HepG2 (cell line): ENCODE results near the gene PAEP. TPM values are rescaled to one million over a fixed set of nuclear protein-coding genes. Genes with fewer than 3 reads are reported as not detected.

ENCODE experiments used
- ATAC-seq: fragments of 200-7000 bp; cut with Tn5 transposase; 3 replicates; pipeline ENCODE4 v1.9.1; 2020; ENCODE audit warnings: mild to moderate bottlenecking, moderate library complexity
- BruUV-seq: library from RNA; stranded (reverse); fragments of 400-500 nt; replicated peaks from 2 replicates; lab custom pipeline; 2021; lab: Mats Ljungman, UMichigan
- CTCF ChIA-PET: fragments of 300-600 bp; formaldehyde crosslinking; extraction: SDS; loops from one replicate; lab custom pipeline; 2021; ENCODE audit warnings: low total read pairs, inconsistent platforms, low intra/inter-chr PET ratio; lab: Yijun Ruan, JAX
- POLR2A ChIA-PET: fragments of 350-600 bp; sonication (Branson Sonifier 250); formaldehyde crosslinking; loops from one replicate; lab custom pipeline; 2020; ENCODE audit warnings: antibody characterized with exemption, inconsistent platforms; lab: Yijun Ruan, JAX
- DNase-seq: peaks from one replicate; pipeline ENCODE4 v3.0.0-alpha.2; 2015; ENCODE audit warnings: low spot score
- FAIRE-seq: peaks from 3 replicates; lab custom pipeline; 2011; peaks lifted over from hg19 to GRCh38; lab: Jason Lieb, UNC
- H2AFZ ChIP-seq: one replicate; pipeline ENCODE4 v1.6.1; 2011; ENCODE audit warnings: low read length, inconsistent platforms
- H3K27ac ChIP-seq: fragments of 300-600 bp; 3 replicates; pipeline ENCODE4 v1.8.0; 2011; ENCODE audit warnings: mixed run types, mild to moderate bottlenecking, mixed read lengths, low read length, inconsistent platforms; ENCODE audit not compliant: insufficient read depth; ENCODE audit errors: extremely low read length
- H3K27me3 ChIP-seq, 2 experiments: fragments of 200-600 bp in 1 of 2; 2 replicates in 1 of 2; 3 replicates in 1 of 2; pipeline versions ENCODE4 v1.6.0 to v1.8.0; 2011; ENCODE audit warnings: low read length in 2 of 2, mild to moderate bottlenecking in 2 of 2, moderate library complexity in 2 of 2, inconsistent platforms in 1 of 2; ENCODE audit not compliant: insufficient read depth in 2 of 2, control insufficient read depth in 1 of 2
- H3K36me3 ChIP-seq, 2 experiments: fragments of 200-600 bp in 1 of 2; replicated peaks in 1 of 2; 2 replicates in 1 of 2; 3 replicates in 1 of 2; pipeline versions ENCODE4 v1.5.1 to v1.8.0; 2011; ENCODE audit warnings: low read length in 2 of 2, inconsistent platforms in 1 of 2; ENCODE audit not compliant: insufficient read depth in 2 of 2, control insufficient read depth in 1 of 2
- H3K4me1 ChIP-seq: 2 replicates; pipeline ENCODE4 v1.5.1; 2012; ENCODE audit warnings: low read length, inconsistent platforms; ENCODE audit not compliant: insufficient read depth
- H3K4me2 ChIP-seq: 2 replicates; pipeline ENCODE4 v1.6.0; 2011; ENCODE audit warnings: low read depth, low read length, inconsistent platforms
- H3K4me3 ChIP-seq, 3 experiments: fragments of 200-600 bp in 1 of 3; sonication (generic), shearing (Covaris generic) in 1 of 3; replicated peaks in 1 of 3; 2 replicates each; pipeline ENCODE4 v1.5.1; 2011 to 2016; ENCODE audit warnings: low read length in 3 of 3, inconsistent platforms in 2 of 3, low read depth in 2 of 3, mild to moderate bottlenecking in 2 of 3, control low read depth in 1 of 3, mixed read lengths in 1 of 3; ENCODE audit not compliant: insufficient read depth in 1 of 3
- H3K79me2 ChIP-seq: one replicate; pipeline ENCODE4 v1.6.1; 2011; ENCODE audit warnings: low read length, inconsistent platforms; ENCODE audit not compliant: insufficient read depth
- H3K9ac ChIP-seq: 2 replicates; pipeline ENCODE4 v1.6.0; 2011; ENCODE audit warnings: mild to moderate bottlenecking, low read depth, low read length, inconsistent platforms; ENCODE audit not compliant: insufficient read depth
- H3K9me3 ChIP-seq: 2 replicates; pipeline ENCODE4 v1.5.1; 2012; ENCODE audit warnings: mild to moderate bottlenecking, low read length
- H4K20me1 ChIP-seq: 2 replicates; pipeline ENCODE4 v1.6.0; 2011; ENCODE audit warnings: inconsistent platforms, mild to moderate bottlenecking, low read length, moderate library complexity; ENCODE audit not compliant: insufficient read depth
- EED ChIP-seq: sonication (generic); formaldehyde crosslinking; IDR thresholded peaks from 2 replicates; pipeline ENCODE4 v1.5.0; 2020; ENCODE audit warnings: mild to moderate bottlenecking, missing genetic modification reagents
- FIP1L1 ChIP-seq: fragments of 200-400 bp; formaldehyde crosslinking; IDR thresholded peaks from 2 replicates; pipeline ENCODE4 v1.6.1; 2018; ENCODE audit warnings: low read depth, mild to moderate bottlenecking, low read length, moderate library complexity, borderline replicate concordance; ENCODE audit not compliant: insufficient read depth
- FOXM1 ChIP-seq: sonication (generic); formaldehyde crosslinking; IDR thresholded peaks from 2 replicates; pipeline ENCODE4 v1.5.0; 2020; ENCODE audit warnings: missing genetic modification reagents
- NR1H2 ChIP-seq: sonication (generic); formaldehyde crosslinking; IDR thresholded peaks from 2 replicates; pipeline ENCODE4 v1.8.1; 2022; ENCODE audit warnings: low read depth, missing genetic modification reagents, borderline replicate concordance
- NR2C2 ChIP-seq: sonication (generic); formaldehyde crosslinking; IDR thresholded peaks from 2 replicates; pipeline ENCODE4 v1.4.0; 2020; ENCODE audit warnings: missing genetic modification reagents, mild to moderate bottlenecking, moderate library complexity, borderline replicate concordance
- NR2F1 ChIP-seq, 2 experiments: fragments of 450-650 bp in 1 of 2; formaldehyde crosslinking in 1 of 2; IDR thresholded peaks; 2 replicates each; pipeline versions ENCODE4 v1.5.0 to v1.6.1; 2016 to 2020; ENCODE audit warnings: mild to moderate bottlenecking in 1 of 2, missing compliant biosample characterization in 1 of 2, missing genetic modification reagents in 1 of 2, moderate library complexity in 1 of 2
- POGZ ChIP-seq: sonication (generic); formaldehyde crosslinking; IDR thresholded peaks from 2 replicates; pipeline ENCODE4 v1.4.0; 2020; ENCODE audit warnings: mild to moderate bottlenecking, missing genetic modification reagents
- PRDM10 ChIP-seq: sonication (generic); formaldehyde crosslinking; IDR thresholded peaks from 2 replicates; pipeline ENCODE4 v1.4.0; 2020; ENCODE audit warnings: low read depth, missing genetic modification reagents
- SP4 ChIP-seq: sonication (generic); formaldehyde crosslinking; IDR thresholded peaks from 2 replicates; pipeline ENCODE4 v1.8.1; 2023; ENCODE audit warnings: mild to moderate bottlenecking, missing genetic modification reagents
- U2AF2 ChIP-seq: fragments of 200-400 bp; formaldehyde crosslinking; IDR thresholded peaks from 2 replicates; pipeline ENCODE4 v1.6.1; 2017; ENCODE audit warnings: low read depth, mild to moderate bottlenecking, low read length
- WGBS: methylation state at CpG from one replicate; pipeline ENCODE4 v1.1.6; 2017; ENCODE audit warnings: low lambda C conversion rate; 5-methylcytosine and 5-hydroxymethylcytosine counted together
- in situ Hi-C: cut with HindIII; loops from 2 replicates; pipeline ENCODE4 v1.10.0; 2017; ENCODE audit warnings: low pct_unique_long_range_greater_than_20kb; ENCODE audit not compliant: extremely low pct_ligation_motif_present
- intact Hi-C: fragments of 100-400 bp; cut with micrococcal nuclease; formaldehyde crosslinking; loops from one replicate; pipeline ENCODE4 v1.10.0; 2022; ENCODE audit not compliant: unreplicated experiment
- polyA plus RNA-seq, 8 experiments: library from polyadenylated mRNA; depleted of rRNA in 3 of 8; stranded (reverse) in 7 of 8; unstranded in 1 of 8; fragments of >200 nt; fragmentation: Illumina TruSeq in 4 of 8; extraction: Trizol in 4 of 8; gene quantifications; 2 replicates each; pipeline versions ENCODE4 v1.2.1 to v1.2.3, GENCODE V29; 2011 to 2016; ENCODE audit warnings: low read depth in 4 of 8, missing spikeins in 1 of 8, mixed read lengths in 1 of 8; ENCODE audit not compliant: insufficient read depth in 1 of 8
- total RNA-seq, 5 experiments: library from RNA; depleted of rRNA; stranded (reverse); fragments of >200 nt; fragmentation: Illumina TruSeq; extraction: Trizol; gene quantifications; 2 replicates each; pipeline ENCODE4 v1.2.3, GENCODE V29; 2016; ENCODE audit warnings: low read depth in 1 of 5

Gene PAEP
- total and polyA plus RNA-seq, 2 of the 13 experiments (the other 11 are each of a cell fraction or from before 2014, with no cell fraction given), result 0.75 to 10.8 TPM

- 3% methylated on average over 6 of the region's 15 CpGs for WGBS
- CTCF ChIA-PET, result no interaction called here
Observed at GRCh38 chr9:135608999-135609317, 47.4 kb downstream of the PAEP start.

More at GRCh38 chr9:135608999-135609317, 47.4 kb downstream of the PAEP start:
- FAIRE-seq, result no peak
- intact Hi-C loops (no loop called here), in situ Hi-C loops (no loop called here)
- Histone ChIP-seq H4K20me1 (no peaks in the 10 kb centered on the region), H3K27me3 (peaks cover 14 to 51% of the 10 kb centered on the region in 2 experiments; a peak in 4 of 5 replicates), H3K4me3 (no peak overlapping the region), H3K79me2 (no peaks in the 10 kb centered on the region), H2AFZ (no peak overlapping the region), H3K4me1 (no peaks in the 10 kb centered on the region), H3K9ac (no peak overlapping the region), H3K27ac (no peak overlapping the region), H3K36me3 (no peaks in the 10 kb centered on the region), H3K4me2 (no peak overlapping the region), H3K9me3 (no peaks in the 10 kb centered on the region)
- no peak for DNase-seq
- no peak for ATAC-seq
- no TSS peak for BruUV-seq
- POLR2A ChIA-PET, result no interaction called here
- TF ChIP-seq FOXM1 (CRISPR knock-in tag) (no peak), FIP1L1 (no peak), U2AF2 (no peak), NR2C2 (CRISPR knock-in tag) (no peak), SP4 (no peak), NR1H2 (CRISPR knock-in tag) (no peak), PRDM10 (no peak), NR2F1 (CRISPR knock-in tag; IDR thresholded peaks at IDR 0.05) (no peak), EED (CRISPR knock-in tag) (no peak), POGZ (CRISPR knock-in tag) (no peak)
